Activated CD4-positive, alpha-beta T cell treated with anti-CD3 and anti-CD28 coated beads for 4 hours (primary cell): ENCODE data around the gene WDR82.
"Not testable (repeated sequence)": the region's sequence is repeated elsewhere in the genome, so short reads cannot be mapped to it uniquely, and the experiment has no call there.

Experiments
- DNase-seq, 2 donors: peaks; one replicate each; pipeline ENCODE4 v3.0.0-alpha.2; 2020

Gene WDR82

DNA sequence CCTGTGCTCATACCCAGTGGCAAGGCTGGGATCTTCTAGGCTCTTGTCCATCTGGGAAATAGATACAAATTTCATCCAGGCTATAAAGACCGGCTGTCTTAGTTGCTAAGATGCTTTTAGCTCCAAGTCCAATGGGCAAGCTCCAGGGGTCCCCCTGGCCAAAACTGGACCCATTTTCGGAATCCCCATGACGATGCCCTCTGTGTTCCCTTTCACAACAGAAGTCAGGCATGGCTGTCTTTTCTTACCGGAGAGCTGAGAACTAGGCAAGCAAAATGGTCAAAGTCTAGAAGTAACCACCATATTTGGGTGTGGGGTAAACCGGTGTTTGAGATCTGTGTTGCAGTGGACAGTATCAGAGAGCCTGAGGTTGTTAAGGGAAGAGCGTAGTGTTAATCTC is 10.2 kb upstream of the WDR82 start:
- DNase-seq, result no peak

DNA sequence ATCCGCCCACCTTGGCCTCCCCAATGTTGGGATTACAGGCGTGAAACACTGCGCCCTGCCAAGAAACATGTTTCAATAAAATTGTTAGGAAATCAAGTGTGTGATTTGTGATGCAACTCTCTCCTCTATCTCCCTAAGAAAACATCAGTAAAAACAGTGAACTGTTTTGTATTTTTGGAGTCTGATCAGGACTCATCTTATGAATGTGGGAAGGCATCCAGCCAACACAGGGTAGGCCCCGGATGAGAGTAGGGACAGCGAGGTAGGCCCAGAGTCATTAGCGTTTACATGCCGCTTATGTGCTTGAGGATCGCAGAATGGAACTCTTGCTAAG is 8.3 kb upstream of the WDR82 start:
- DNase-seq, result no peak

DNA sequence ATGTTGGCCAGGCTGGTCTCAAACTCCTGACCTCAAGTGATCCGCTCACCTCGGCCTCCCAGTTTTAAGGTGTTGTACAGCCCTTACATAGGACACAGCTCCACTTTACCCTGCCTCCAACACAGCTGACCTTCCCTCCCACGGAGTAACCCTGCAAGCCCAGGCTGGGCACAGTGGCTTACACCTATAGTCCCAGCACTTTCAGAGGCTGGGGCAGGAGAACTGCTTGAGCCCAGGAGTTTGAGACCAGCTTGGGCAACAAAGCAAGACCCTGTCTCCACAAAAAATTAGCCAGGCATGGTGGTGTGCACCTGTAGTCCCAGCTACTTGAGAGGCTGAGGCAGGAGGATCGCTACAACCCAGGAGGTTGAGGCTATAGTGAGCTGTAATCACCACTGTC is 5.6 kb upstream of the WDR82 start:
- not testable (repeated sequence) for DNase-seq

DNA sequence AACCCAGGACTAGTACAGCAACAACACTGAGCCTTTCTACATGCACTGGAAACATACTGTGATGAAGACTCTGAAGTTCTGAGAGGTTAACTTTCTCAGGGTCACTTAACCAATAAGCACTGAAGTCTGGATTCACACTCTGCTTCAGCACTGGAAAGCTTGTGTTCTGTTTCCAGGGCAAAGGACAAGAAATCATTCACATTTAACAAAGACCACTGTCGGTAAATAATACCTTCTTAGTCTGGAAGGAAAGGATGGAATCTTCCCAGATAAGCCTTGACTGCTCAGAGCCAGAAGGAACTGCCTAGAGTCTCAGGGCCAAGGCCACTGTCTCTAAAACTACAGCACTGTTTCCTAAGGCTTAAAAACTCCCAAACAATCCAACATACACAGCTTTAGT is 4.9 kb upstream of the WDR82 start:
- DNase-seq, result no peak

DNA sequence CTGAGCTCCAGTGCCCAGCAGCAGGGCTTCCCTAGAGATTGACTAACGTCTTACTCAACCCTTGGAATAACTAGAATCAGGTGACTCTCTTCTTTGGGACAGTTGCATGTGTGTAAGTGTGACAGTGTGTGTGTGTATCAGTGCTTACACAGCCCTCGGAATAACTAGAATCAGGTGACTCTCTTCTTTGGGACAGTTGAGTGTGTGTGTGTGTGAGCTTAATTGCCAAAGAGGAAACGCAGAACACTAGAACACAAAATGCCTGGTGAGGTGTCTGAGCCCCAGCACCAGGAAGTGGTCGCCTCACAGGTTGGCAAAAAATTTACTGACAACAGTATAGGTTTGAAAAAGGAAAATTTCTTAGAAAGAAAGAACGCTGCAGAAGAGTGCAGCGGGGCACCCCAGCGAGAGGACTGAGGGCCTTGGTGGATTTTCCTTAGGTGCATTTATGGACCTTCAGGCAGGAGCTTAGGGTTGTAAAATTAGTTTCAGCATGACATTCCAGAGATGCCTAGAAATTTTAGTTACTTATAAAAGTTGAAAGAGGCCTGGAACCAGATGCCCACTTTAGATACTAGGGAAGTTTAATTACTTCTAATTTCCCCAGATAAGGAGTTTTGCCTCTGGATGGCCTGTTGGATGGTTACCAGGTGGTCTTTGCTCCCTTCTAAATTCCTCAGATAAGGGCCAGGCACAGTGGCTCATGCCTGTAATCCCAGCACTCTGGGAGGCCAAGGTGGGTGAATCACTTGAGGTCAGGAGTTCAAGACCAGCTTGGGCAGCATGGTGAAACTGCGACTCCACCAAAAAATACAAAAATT is 3.7 kb upstream of the WDR82 start:
- peak in 1 of 2 donors; percentile 36 for DNase-seq

DNA sequence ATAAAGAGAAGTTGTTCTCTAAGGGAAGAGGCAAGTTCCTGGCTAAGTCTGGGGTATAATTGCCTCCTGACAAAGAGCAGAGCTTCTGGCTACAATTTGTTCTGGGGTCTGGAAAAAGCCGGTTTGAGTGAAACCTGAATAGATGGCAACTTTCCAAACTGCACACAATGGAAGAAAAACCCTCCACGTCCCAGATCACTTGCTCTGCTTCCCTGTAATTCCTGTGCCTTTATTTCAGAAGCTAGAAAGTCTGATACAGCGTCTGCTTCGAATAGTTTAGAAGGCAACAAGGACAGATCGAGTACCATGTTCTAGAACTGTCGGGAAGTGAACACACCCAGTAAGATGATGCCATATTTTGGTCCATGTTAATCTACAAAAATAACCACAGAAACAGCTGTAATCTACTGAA is 1.6 kb upstream of the WDR82 start:
- DNase-seq, result no peak

DNA sequence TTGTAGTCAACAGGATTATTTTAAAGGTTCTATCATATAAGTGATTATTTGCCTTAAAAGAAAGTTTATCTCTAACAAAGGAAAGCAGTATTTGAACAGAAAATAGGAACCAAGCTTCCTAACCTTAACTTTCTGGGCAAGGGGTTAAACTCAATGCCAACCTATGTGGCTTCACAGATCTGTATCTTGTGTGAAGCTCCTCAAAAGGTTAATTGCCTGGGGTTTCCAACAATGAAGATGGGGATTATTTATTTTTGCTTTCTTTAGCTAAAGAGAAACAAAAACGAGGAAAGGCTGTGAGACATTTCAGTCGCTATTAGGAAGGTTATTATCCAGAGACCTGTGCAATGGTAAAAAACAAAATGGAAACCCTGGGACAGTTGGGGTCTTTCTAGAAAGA is 1.1 kb upstream of the WDR82 start:
- DNase-seq, result no peak

DNA sequence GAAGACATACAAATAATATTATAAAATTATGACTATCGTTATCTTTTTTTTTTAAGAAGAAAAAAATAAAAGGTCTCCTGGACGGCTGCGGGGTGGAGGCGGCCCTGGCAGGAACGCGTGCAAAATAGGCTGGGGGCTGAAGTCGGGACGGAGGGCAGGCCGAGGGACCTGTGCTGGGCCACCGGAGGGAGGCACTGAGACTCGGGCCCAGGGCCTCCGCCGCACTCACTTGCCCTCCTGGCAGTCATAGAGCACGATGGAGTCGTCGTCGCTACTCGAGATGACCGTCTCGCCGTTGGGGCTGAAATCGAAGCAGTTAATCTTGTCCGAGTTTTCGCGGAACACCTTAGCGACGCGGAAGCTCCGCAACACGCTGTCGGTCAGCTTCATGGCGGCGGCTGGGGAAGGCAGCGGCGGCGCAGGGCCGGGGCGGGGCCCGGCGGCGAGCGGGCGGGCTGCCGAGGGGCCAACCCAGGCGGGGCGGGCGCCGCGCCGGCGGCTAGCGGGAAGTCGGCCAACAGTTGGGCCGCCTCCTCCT is 408 bp downstream of the WDR82 start:
- DNase-seq, result peak in 1 of 2 donors; percentile 51

DNA sequence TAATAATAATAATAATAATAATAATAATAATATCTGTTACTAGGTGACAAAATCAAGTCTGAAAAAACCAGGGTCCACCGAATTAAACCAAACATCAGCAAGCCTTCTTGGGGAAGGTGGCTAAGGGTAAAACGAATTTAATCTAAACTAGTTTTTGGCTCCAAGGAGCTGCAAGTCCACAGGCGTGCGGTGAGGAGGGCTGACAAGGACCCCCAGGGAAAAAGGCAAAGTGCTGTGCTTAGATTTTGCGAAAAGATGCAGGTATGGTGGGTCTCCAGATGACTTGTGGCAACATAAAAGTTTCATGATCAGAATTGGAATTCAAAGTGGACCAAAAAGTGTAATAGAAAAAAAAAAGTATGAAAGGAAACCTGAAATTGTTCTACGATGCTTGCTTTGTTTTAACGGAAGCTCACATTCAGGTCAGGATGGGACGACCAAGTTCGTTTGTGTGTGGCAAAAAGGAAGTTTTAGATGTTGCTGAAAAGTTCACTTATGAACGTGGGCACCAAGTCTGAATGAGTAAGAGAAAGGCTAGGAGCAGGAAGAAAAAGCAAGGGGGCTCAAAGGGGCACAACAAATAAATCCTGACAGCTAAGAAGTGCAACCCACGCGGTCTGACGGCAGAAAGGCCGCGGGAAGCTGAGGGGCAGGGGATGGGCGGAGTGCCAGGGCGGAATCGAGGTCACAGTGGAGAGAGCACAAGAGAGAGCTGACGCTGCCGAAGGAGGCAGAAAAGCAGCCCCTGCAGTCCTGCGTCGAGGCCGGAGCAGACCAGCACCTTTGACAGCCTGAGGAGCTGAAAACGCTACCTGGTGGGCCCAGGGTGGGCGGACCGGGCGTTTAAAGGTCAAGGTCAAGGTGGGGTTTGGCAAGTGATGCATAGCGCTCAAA is 1.1 kb downstream of the WDR82 start:
- peak; percentile 74 to 79 for DNase-seq

DNA sequence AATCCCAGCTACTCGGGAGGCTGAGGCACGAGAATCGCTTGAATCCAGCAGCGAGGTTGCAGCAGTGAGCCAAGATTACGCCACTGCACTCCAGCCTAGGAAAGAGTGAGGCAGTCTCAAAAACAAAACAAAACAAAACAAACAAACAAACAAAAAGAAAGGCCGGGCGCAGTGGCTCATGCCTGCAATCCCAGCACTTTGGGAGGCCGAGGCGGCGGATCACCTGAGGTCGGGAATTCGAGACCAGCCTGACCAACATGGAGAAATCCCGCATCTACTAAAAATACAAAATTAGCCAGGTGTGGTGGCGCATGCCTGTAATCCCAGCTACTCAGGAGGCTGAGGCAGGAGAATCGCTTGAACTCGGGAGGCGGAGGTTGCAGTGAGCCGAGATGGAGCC is 3.7 kb downstream of the WDR82 start:
- not testable (repeated sequence) for DNase-seq

DNA sequence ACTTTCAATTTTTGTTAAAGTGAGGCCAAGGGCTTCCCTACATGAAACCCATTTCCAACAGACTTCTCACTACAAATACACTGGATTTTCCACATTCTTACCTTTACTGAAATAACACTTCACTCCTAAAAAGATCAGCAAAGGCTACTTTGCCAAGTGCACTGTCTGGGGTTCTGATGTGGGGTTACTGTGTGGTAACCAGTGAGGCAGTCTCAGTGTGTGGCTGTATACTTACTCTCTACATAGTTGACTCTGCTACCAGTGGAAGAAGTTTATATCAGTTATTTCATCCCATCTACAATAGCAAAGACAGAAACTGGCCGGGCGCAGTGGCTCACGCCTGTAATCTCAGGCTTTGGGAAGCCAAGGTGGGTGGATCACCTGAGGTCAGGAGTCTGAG is 5.6 kb downstream of the WDR82 start:
- no peak for DNase-seq

DNA sequence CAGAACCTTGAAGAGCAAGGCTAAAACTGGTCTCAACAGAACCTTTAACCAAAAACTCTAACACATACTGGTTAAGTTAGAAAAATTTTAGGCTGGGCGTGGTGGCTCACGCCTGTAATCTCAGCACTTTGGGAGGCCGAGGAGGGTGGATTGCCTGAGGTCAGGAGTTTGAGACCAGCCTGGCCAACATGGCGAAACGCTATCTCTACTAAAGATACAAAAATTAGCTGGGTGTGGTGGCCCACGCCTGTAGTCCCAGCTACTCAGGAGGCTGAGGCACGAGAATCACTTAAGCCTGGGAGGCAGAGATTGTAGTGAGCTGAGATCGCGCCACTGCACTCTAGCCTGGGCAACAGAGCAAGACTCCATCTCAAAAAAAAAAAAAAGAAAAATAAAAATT is 6.3 kb downstream of the WDR82 start:
- not testable (repeated sequence) for DNase-seq

DNA sequence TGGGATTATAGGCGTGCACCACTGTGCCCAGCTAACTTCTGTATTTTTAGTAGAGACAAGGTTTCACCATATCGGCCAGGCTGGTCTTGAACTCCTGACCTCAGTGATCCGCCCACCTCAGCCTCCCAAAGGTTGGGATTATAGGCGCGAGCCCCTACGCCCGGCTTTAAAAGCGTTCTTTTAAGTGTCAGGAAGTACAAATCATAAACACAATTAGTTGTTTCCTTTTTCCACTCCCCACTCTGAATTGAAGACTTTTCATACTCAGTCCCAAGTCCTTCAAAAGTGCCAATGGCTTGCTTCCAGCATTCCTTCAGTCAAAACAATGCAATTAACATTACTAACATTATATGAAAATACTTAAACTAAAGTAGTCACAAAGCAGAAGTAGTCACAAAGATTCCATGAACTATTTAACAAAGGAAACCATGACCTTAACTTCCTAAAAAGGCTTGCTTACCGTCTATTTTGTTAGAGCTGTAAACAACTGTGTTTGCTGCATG is 8.1 kb downstream of the WDR82 start:
- DNase-seq, result no peak

DNA sequence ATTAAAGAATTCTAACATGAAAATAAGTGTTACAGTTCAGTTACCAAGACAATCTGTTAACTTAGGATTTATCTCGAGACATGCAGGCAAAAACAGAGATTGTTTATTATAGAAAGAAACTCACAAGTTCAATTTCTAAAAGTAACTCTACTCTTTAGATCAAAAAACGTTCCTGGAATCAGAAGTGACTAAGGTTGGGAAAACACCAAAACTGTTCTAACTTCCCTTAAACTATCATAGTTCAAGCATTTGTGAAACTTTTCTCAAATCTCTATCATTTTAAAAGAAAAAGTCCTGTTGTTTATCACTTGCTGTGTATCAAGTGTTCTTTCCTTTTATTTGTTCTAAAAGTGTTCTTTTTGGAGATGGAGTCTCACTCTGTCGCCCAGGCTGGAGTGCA is 8.7 kb downstream of the WDR82 start:
- no peak for DNase-seq

DNA sequence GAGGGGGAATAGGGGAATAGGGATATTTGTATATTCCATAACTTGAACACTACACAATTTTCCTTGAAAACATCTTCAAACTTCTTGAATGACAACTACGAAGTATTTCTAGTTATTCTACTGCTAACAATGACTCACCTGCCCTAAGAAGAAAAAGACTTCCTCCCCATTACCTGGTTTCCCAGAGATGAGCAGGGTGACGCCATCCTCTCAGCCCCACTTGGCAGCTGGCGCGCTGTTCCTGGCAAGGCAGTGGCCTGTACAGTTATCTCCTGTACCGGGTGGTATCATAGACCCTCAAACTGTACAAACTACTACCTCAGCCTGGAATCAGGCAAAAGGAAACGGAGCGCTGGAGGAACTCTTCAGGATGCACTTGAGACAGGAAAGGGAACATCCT is 10.4 kb downstream of the WDR82 start:
- DNase-seq, result peak; percentile 68 to 72

DNA sequence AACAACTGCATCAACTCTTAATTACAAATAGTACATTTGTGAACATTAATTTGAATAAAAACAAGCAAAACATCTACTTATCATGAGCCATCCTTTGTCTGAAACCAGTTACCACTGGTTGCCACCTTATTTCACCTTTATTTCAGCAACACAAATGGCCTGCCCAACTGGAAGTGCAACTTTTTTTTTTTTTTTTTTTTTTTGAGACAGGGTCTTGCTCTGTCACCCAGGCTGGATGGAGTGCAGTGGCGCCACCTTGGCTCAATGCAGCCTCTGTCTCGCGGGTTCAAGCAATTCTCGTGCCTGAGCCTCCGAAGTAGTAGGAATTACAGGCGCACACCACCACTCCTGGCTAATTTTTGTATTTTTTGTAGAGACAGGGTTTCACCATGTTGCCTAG is 13.1 kb downstream of the WDR82 start:
- DNase-seq, result no peak

DNA sequence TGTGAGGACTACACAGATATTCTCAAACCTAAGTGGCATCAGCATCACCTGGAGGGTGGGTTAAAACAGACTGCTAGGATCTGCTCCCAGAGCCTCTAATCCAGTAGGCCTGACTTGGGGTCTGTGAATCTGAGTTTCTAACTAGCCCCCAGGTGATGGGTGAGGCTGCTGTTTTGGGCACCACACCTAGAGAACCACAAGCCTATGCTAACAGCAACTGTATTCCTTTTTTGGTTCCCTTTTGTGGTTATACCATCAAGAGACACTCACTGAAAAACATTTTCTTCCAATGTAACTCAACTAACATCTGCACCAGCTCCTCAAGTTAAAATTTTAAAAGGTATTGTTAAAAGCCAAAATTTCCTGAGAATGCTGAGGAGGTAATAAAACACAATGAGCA is 16.0 kb downstream of the WDR82 start:
- DNase-seq, result no peak

DNA sequence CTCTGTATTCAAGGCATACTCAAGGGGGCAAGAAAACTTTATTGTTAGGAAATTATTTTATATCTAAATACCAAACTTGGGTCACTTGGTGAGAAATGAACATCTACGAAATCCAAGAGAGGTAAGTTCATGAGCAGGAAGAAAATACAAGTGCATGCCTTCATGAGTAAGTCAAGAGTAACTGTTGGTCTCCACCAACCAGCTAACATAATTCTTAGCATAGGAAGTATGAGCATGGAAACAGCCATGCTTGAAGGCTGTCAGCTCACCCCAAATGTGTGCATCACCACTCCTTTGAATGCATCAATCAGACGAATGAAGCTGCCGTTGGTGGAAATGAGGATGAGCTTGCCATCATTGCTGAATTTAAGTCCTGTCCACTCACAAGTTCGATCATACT is 19.0 kb downstream of the WDR82 start:
- DNase-seq, result no peak

DNA sequence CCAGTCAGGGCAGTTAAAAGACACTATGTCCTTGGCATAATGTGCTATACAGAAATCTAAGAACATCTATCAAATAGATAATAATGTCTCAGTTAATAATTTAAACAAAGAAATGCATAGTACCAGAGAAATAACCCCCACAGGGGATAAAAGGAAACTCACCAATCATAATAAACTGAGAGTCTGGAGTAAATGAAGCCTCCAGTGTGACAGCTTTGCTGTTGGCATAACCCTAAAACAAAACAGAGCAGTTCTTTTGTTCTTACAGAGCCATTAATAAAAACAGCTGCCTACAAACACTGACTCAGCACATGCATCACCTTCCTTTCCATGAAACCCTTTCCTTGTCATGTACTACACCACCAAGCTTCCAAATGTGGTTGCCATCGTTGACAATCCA is 19.4 kb downstream of the WDR82 start:
- DNase-seq, result no peak

DNA sequence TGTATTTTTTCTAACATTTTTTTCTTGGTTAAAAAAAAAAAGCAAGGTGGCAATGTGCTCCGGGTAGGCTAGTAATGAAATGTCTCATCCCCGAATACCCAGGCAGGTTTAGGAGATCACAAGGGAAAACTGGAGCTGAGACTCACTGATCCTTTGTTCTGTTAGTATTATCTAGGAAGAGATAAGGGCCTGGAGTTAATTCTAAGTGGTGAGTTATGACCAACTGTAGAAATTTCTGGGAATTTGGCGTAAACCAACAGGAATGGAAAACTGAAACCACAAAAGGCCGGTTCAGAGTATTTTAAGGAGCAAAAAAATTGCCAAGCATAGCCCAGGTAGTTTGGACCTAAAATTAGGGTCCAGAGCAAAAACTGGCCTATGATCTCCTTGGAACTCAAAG is 20.5 kb downstream of the WDR82 start:
- no peak for DNase-seq

DNA sequence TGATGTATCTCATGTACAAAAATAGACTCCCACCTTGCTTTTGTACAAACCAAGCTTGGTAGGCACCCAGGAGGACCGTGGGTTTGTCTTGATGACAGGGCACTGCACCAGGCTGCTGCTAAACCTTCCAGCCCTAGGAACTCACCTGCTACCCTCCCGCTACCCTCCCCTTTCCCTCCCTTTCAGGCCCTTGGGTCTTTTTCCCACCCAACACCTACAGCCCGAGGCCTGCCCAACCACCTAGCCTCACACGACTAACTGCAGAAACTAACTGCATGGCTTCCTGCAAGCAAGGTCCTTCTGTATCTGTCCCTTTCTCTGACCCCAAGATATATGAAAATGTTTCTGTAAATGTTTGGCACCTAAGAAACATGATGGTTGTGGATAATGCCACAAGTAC is 21.8 kb downstream of the WDR82 start:
- no peak for DNase-seq

DNA sequence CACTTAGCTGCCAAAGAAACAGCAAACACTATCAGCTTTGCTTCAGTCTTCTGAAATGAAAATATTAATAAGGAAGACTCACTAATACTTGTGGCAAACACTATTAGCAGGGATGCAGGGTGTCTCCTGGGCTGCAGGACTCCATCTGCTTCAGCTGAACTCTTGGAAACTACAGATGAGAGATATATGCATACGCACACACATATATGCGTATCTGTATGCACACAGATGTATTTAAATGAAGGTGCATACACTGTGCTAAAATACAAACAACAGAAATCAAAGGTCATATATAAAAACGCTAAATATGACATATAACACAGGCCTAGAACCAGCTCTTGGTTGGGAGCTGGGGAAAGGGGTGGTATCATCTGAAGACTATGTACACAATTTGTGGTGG is 22.3 kb downstream of the WDR82 start:
- DNase-seq, result no peak

DNA sequence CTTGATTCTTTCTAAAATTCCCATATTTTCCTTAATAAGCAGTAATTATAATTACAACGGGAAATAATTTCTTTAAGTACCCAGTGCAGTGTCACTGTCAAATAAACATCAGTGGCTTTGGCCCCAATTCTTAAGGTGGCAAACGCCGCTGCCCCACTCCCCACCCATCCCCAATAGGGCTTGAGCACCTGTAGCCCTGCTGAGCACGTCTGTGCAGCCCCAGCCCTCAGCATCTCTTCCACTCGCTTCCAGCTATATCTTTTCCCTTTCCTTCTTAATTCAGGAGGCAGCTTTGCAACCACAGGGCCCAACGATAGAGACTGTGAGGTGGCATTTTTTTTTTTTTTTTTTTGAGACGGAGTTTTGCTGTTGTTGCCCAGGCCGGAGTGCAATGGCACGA is 23.8 kb downstream of the WDR82 start:
- no peak for DNase-seq
